GM23338 (cell line): Measurements from ENCODE around the gene OR2T1. TPM values are rescaled to one million over a fixed set of nuclear protein-coding genes. Genes with fewer than 3 reads are reported as not detected.

Experiments used
- ATAC-seq: fragments of 200-7000 bp; cut with Tn5 transposase; 3 replicates; pipeline ENCODE4 v1.9.1; 2020
- DNase-seq: peaks from one replicate; pipeline ENCODE4 v3.0.0-alpha.2; 2015; ENCODE audit warnings: low spot score
- H2AFZ ChIP-seq: fragments of 200-600 bp; sonication (generic); 2 replicates; pipeline ENCODE4 v1.8.0; 2016; ENCODE audit warnings: antibody characterized with exemption, mild to moderate bottlenecking, moderate library complexity
- H3F3A ChIP-seq: fragments of 200-600 bp; sonication (generic); replicated peaks from 2 replicates; pipeline ENCODE4 v1.8.0; 2017; ENCODE audit warnings: antibody characterized with exemption, mixed run types, low read depth
- H3K27ac ChIP-seq: fragments of 200-600 bp; sonication (generic); 2 replicates; pipeline ENCODE4 v1.6.1; 2016; ENCODE audit warnings: low read depth
- H3K27me3 ChIP-seq: fragments of 200-600 bp; sonication (generic); 2 replicates; pipeline ENCODE4 v1.8.0; 2016; ENCODE audit warnings: mild to moderate bottlenecking, mixed run types, moderate library complexity; ENCODE audit not compliant: insufficient read depth
- H3K36me3 ChIP-seq: fragments of 200-600 bp; sonication (generic); 2 replicates; pipeline ENCODE4 v1.8.0; 2016; ENCODE audit warnings: mild to moderate bottlenecking; ENCODE audit not compliant: insufficient read depth
- H3K4me1 ChIP-seq: fragments of 200-600 bp; sonication (generic); 2 replicates; pipeline ENCODE4 v1.8.0; 2016; ENCODE audit warnings: mild to moderate bottlenecking, moderate library complexity; ENCODE audit not compliant: insufficient read depth
- H3K4me2 ChIP-seq: fragments of 200-600 bp; sonication (generic); 2 replicates; pipeline ENCODE4 v1.7.1; 2017; ENCODE audit warnings: mixed run types
- H3K4me3 ChIP-seq: fragments of 200-600 bp; sonication (generic); 2 replicates; pipeline ENCODE4 v1.6.1; 2016; ENCODE audit warnings: mixed run types
- H3K79me2 ChIP-seq: fragments of 200-600 bp; sonication (generic); replicated peaks from 2 replicates; pipeline ENCODE4 v1.8.0; 2017; ENCODE audit warnings: mild to moderate bottlenecking; ENCODE audit not compliant: insufficient read depth
- H3K9me2 ChIP-seq: fragments of 200-600 bp; sonication (generic); 2 replicates; pipeline ENCODE4 v1.8.0; 2017; ENCODE audit not compliant: insufficient read depth
- H4K20me1 ChIP-seq: fragments of 200-600 bp; sonication (generic); replicated peaks from 2 replicates; pipeline ENCODE4 v1.8.0; 2017; ENCODE audit warnings: mild to moderate bottlenecking; ENCODE audit not compliant: insufficient read depth
- H3K27ac Mint-ChIP-seq: 2 replicates; pipeline ENCODE4 v1.8.0; 2020; ENCODE audit warnings: inconsistent platforms, mild to moderate bottlenecking, moderate library complexity, mixed read lengths
- H3K27me3 Mint-ChIP-seq: 3 replicates; pipeline ENCODE4 v1.8.0; 2022; ENCODE audit warnings: low read depth, mild to moderate bottlenecking, moderate library complexity, mixed read lengths, inconsistent platforms; ENCODE audit not compliant: insufficient read depth, poor library complexity
- H3K36me3 Mint-ChIP-seq: 3 replicates; pipeline ENCODE4 v1.8.0; 2021; ENCODE audit warnings: low read depth, mild to moderate bottlenecking, inconsistent platforms, moderate library complexity, mixed read lengths
- H3K4me1 Mint-ChIP-seq: 3 replicates; pipeline ENCODE4 v1.8.0; 2020; ENCODE audit warnings: mild to moderate bottlenecking, inconsistent platforms, mixed read lengths
- H3K4me3 Mint-ChIP-seq: 3 replicates; pipeline ENCODE4 v1.8.0; 2021; ENCODE audit warnings: moderate library complexity, mild to moderate bottlenecking, inconsistent platforms, mixed read lengths
- H3K9me3 Mint-ChIP-seq: 3 replicates; pipeline ENCODE4 v1.8.0; 2020; ENCODE audit warnings: moderate library complexity, mild to moderate bottlenecking, inconsistent platforms, mixed read lengths
- CTCF ChIP-seq, 2 experiments: fragments of 200-600 bp in 1 of 2; sonication (generic) in 1 of 2; conservative IDR thresholded peaks; 2 replicates each; pipeline versions ENCODE4 v1.5.1 to v1.6.1; 2016 to 2017; ENCODE audit warnings: antibody characterized with exemption in 2 of 2, low read depth in 2 of 2, mild to moderate bottlenecking in 2 of 2, moderate library complexity in 1 of 2
- ETS1 ChIP-seq: IDR thresholded peaks from 2 replicates; pipeline ENCODE4 v1.6.1; 2016; ENCODE audit warnings: antibody characterized with exemption
- EZH2 ChIP-seq: fragments of 200-600 bp; sonication (generic); IDR thresholded peaks from one replicate; pipeline ENCODE4 v1.8.0; 2017; ENCODE audit warnings: antibody characterized with exemption, mild to moderate bottlenecking, low read depth; ENCODE audit not compliant: unreplicated experiment
- JUNB ChIP-seq: IDR thresholded peaks from one replicate; pipeline ENCODE4 v1.6.1; 2016; ENCODE audit warnings: antibody characterized with exemption; ENCODE audit not compliant: unreplicated experiment
- NANOG ChIP-seq: IDR thresholded peaks from 2 replicates; pipeline ENCODE4 v1.6.1; 2016; ENCODE audit warnings: antibody characterized with exemption, borderline replicate concordance
- REST ChIP-seq: IDR thresholded peaks from one replicate; pipeline ENCODE4 v1.6.1; 2018; ENCODE audit warnings: antibody characterized with exemption; ENCODE audit not compliant: unreplicated experiment
- STAT1 ChIP-seq: IDR thresholded peaks from one replicate; pipeline ENCODE4 v1.6.1; 2016; ENCODE audit warnings: antibody characterized with exemption; ENCODE audit not compliant: unreplicated experiment
- ZNF114 ChIP-seq: fragments of 250-450 bp; sonication (Bioruptor Pico); IDR thresholded peaks from 2 replicates; pipeline ENCODE4 v1.5.0; 2020; ENCODE audit warnings: mild to moderate bottlenecking, moderate library complexity
- ZNF331 ChIP-seq: fragments of 250-450 bp; sonication (Bioruptor Pico); IDR thresholded peaks from 2 replicates; pipeline ENCODE4 v1.5.0; 2020; ENCODE audit warnings: low read depth, mild to moderate bottlenecking, moderate library complexity
- ZNF462 ChIP-seq: fragments of 250-450 bp; sonication (Bioruptor Pico); IDR thresholded peaks from 2 replicates; pipeline ENCODE4 v1.5.0; 2020; ENCODE audit warnings: mild to moderate bottlenecking, moderate library complexity
- polyA plus RNA-seq: library from polyadenylated mRNA; unstranded; fragments of >200 nt; fragmentation: Nextera tagmentation; extraction: Ambion mirVana; gene quantifications from 2 replicates; pipeline ENCODE4 v1.2.1, GENCODE V29; 2016
- total RNA-seq: library from RNA; depleted of rRNA; stranded (reverse); fragments of >200 nt; shearing (Covaris generic); gene quantifications from 2 replicates; pipeline ENCODE4 v1.2.3, GENCODE V29; 2014

OR2T1 gene
- total and polyA plus RNA-seq, 2 experiments from 2014 or later = not detected

GRCh38 chr1:248416226-248416625 is 13.4 kb downstream of the OR2T1 start:
- Mint-ChIP-seq H3K27me3 (peaks cover 2% of the 10 kb centered on the region), H3K9me3 (peaks cover 98% of the 10 kb centered on the region), H3K27ac (no peak overlapping the region), H3K4me1 (no peaks in the 10 kb centered on the region), H3K36me3 (peaks cover 25% of the 10 kb centered on the region), H3K4me3 (no peak overlapping the region)
- Histone ChIP-seq H3F3A (no peaks in the 10 kb centered on the region), H3K4me3 (no peak overlapping the region), H3K27me3 (no peaks in the 10 kb centered on the region), H3K4me1 (no peaks in the 10 kb centered on the region), H4K20me1 (no peaks in the 10 kb centered on the region), H3K9me2 (no peaks in the 10 kb centered on the region), H3K27ac (no peak overlapping the region), H3K36me3 (peaks cover 6% of the 10 kb centered on the region), H2AFZ (no peak overlapping the region), H3K79me2 (no peaks in the 10 kb centered on the region), H3K4me2 (no peak overlapping the region)
- TF ChIP-seq NANOG = no peak
- TF ChIP-seq STAT1 = no peak
- no peak for TF ChIP-seq CTCF (conservative IDR thresholded peaks at IDR 0.05; ENCODE audit: low read depth in 2 of 2)
- TF ChIP-seq ZNF114 (CRISPR knock-in tag) = no peak
- ATAC-seq = no peak
- no peak for DNase-seq

GRCh38 chr1:248417854-248418253 is 15.0 kb downstream of the OR2T1 start:
- Histone ChIP-seq H3K4me2 (no peak overlapping the region), H3K27me3 (no peaks in the 10 kb centered on the region), H3K4me1 (no peaks in the 10 kb centered on the region), H3K36me3 (peaks cover 6% of the 10 kb centered on the region), H3K4me3 (no peak overlapping the region), H2AFZ (no peak overlapping the region), H3K9me2 (no peaks in the 10 kb centered on the region), H3K79me2 (no peaks in the 10 kb centered on the region), H3F3A (no peaks in the 10 kb centered on the region), H3K27ac (no peak overlapping the region), H4K20me1 (no peaks in the 10 kb centered on the region)
- peaks cover 2% of the 10 kb centered on the region for H3K27me3 Mint-ChIP-seq
- DNase-seq (no peak), ATAC-seq (no peak)
- no peak overlapping the region for H3K4me3 Mint-ChIP-seq
- peaks cover 30% of the 10 kb centered on the region for H3K36me3 Mint-ChIP-seq
- no peaks in the 10 kb centered on the region for H3K4me1 Mint-ChIP-seq
- H3K9me3 Mint-ChIP-seq = peaks cover 90% of the 10 kb centered on the region
- no peak overlapping the region for H3K27ac Mint-ChIP-seq
- no peak for TF ChIP-seq REST
- no peak for TF ChIP-seq JUNB
- no peak for TF ChIP-seq EZH2
- TF ChIP-seq ZNF331 (CRISPR knock-in tag) = no peak
- TF ChIP-seq ZNF462 (CRISPR knock-in tag) = no peak
- no peak for TF ChIP-seq ZNF114 (CRISPR knock-in tag)
- TF ChIP-seq ETS1 = no peak
